GM18868 (cell line): Measurements from ENCODE around the gene ATG2A.

ENCODE experiments used
- ATAC-seq: cut with Tn5 transposase; IDR thresholded peaks from one replicate; pipeline ENCODE4 v1.9.1; 2021; ENCODE audit warnings: mild to moderate bottlenecking, moderate library complexity; ENCODE audit not compliant: unreplicated experiment

The ATG2A gene

GRCh38 chr11:64905516-64906313 is 11.3 kb downstream of the ATG2A start:
- ATAC-seq: no peak

- no peak for ATAC-seq
Measured at GRCh38 chr11:64903291-64903833, 13.6 kb downstream of the ATG2A start.

- no peak for ATAC-seq
Measured at GRCh38 chr11:64902102-64902900, 14.7 kb downstream of the ATG2A start.

GRCh38 chr11:64900774-64901173 is 16.2 kb downstream of the ATG2A start:
- no peak for ATAC-seq

GRCh38 chr11:64900263-64900678 is 16.7 kb downstream of the ATG2A start:
- ATAC-seq: no peak

- no peak for ATAC-seq
Measured at GRCh38 chr11:64898541-64898940, 18.5 kb downstream of the ATG2A start.

- ATAC-seq: no peak
Measured at GRCh38 chr11:64898076-64898445, 18.9 kb downstream of the ATG2A start.

GRCh38 chr11:64897381-64898075 is 19.5 kb downstream of the ATG2A start:
- ATAC-seq: no peak

- no peak for ATAC-seq
Measured at GRCh38 chr11:64896448-64897022, 20.5 kb downstream of the ATG2A start.

GRCh38 chr11:64894812-64895452 is 22.1 kb downstream of the ATG2A start:
- no peak for ATAC-seq

- ATAC-seq: no peak
Measured at GRCh38 chr11:64894070-64894811, 22.8 kb downstream of the ATG2A start.

GRCh38 chr11:64893194-64894069 is 23.6 kb downstream of the ATG2A start:
- ATAC-seq: no peak

- no peak for ATAC-seq
Measured at GRCh38 chr11:64892838-64893193, 24.2 kb downstream of the ATG2A start.

GRCh38 chr11:64892411-64892831 is 24.6 kb downstream of the ATG2A start:
- ATAC-seq: no peak

GRCh38 chr11:64891880-64892279 is 25.1 kb downstream of the ATG2A start:
- no peak for ATAC-seq

GRCh38 chr11:64891215-64891848 is 25.7 kb downstream of the ATG2A start:
- ATAC-seq: no peak

- ATAC-seq: no peak
Measured at GRCh38 chr11:64890522-64890939, 26.5 kb downstream of the ATG2A start.
